ENCODE data around the gene HMX3. TPM values are rescaled to one million over a fixed set of nuclear protein-coding genes. Genes with fewer than 3 reads are reported as not detected.

HMX3 gene
- total and polyA plus RNA-seq, 2 of the 13 experiments (the other 11 are each of a cell fraction or from before 2014, with no cell fraction given) = not detected

DNA sequence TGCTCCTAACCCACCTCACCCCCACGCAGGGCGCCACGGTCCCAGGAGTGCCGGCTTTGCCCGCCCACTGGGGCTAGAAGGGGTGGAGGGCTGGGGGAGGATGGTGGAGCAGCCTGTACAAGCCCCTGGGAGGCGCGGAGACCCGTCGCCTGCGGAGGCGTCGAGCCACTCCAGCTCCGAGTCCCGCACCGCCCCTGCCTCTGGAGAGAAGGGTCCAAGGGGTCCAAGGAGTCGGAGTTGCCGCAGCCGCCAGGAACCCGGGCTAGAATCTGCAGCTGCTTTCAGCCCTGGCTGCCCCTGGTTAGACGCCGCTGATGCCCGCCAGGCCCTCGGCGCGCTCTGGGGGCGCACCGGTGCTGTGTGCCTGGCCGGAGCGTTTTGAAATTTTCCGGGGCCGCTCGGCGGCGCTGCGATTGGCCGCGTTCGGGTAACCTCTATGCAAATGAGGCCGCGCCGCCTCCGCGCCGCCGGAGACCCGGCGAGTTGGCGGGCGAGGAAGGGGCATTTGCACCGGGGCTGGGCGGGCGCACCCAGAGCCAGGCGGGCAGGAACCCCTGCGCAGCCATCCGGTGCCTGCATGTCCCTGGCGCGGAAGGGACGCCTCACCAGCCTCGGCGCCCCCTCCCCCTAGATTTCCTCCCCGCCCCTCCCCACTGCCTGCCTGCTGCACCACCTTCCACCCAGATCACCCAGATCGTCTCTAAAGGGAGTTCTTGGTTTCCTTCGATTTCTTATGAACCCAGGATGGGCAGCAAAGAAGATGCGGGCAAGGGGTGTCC is 12.1 kb downstream of the HMX3 start, which contains the start of gene HMX2 (continued):
- TF ChIP-seq JDP2 (CRISPR knock-in tag; IDR thresholded peaks at IDR 0.05; ENCODE audit: borderline replicate concordance) (no peak), FOXK2 (IDR thresholded peaks at IDR 0.05) (no peak), KDM5B (CRISPR knock-in tag; IDR thresholded peaks at IDR 0.05; ENCODE audit: borderline replicate concordance) (no peak), RNF2 (conservative IDR thresholded peaks at IDR 0.05; ENCODE audit: low read depth) (0 out of 2 replicates have a peak, but pooled peaks have one; percentile 22), ZNF724P (CRISPR knock-in tag; IDR thresholded peaks at IDR 0.05; ENCODE audit: borderline replicate concordance) (peak; percentile 66; the same call in 1 of the 2 replicates), ZNF605 (CRISPR knock-in tag; IDR thresholded peaks at IDR 0.05) (no peak), HES4 (CRISPR knock-in tag; IDR thresholded peaks at IDR 0.05; ENCODE audit: borderline replicate concordance) (peak; percentile 19; the same call in 1 of the 2 replicates), CEBPG (CRISPR knock-in tag; IDR thresholded peaks at IDR 0.05) (no peak), NONO (IDR thresholded peaks at IDR 0.05) (no peak), NONO (CRISPR knock-in tag; conservative IDR thresholded peaks at IDR 0.05) (no peak), ARID2 (CRISPR knock-in tag; IDR thresholded peaks at IDR 0.05; ENCODE audit: borderline replicate concordance) (no peak), HHEX (CRISPR knock-in tag; IDR thresholded peaks at IDR 0.05) (no peak), PCBP2 (optimal IDR thresholded peaks at IDR 0.05; ENCODE audit: low read depth, low read length, poor library complexity, severe bottlenecking) (no peak), ZNF34 (CRISPR knock-in tag; IDR thresholded peaks at IDR 0.05; ENCODE audit: borderline replicate concordance) (no peak), ZFP36 (IDR thresholded peaks at IDR 0.05; ENCODE audit: borderline replicate concordance, low read depth, low read length, partially characterized antibody) (no peak), ZBTB38 (CRISPR knock-in tag; IDR thresholded peaks at IDR 0.05) (no peak), SIN3A (IDR thresholded peaks at IDR 0.05; ENCODE audit: borderline replicate concordance, low read depth, low read length) (no peak), TCF7L2 (IDR thresholded peaks at IDR 0.05; ENCODE audit: low read depth, low read length) (no peak), ZNF230 (CRISPR knock-in tag; IDR thresholded peaks at IDR 0.05) (no peak), PHF5A (CRISPR knock-in tag; IDR thresholded peaks at IDR 0.05; ENCODE audit: low read depth, unreplicated experiment) (no peak)
- TF ChIP-seq, protein P1, sequence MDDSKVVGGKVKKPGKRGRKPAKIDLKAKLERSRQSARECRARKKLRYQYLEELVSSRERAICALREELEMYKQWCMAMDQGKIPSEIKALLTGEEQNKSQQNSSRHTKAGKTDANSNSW (CRISPR knock-in tag; IDR thresholded peaks at IDR 0.05; ENCODE audit: borderline replicate concordance) = no peak
- TF ChIP-seq, protein P2, sequence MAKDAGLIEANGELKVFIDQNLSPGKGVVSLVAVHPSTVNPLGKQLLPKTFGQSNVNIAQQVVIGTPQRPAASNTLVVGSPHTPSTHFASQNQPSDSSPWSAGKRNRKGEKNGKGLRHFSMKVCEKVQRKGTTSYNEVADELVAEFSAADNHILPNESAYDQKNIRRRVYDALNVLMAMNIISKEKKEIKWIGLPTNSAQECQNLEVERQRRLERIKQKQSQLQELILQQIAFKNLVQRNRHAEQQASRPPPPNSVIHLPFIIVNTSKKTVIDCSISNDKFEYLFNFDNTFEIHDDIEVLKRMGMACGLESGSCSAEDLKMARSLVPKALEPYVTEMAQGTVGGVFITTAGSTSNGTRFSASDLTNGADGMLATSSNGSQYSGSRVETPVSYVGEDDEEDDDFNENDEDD (CRISPR knock-in tag; IDR thresholded peaks at IDR 0.05; ENCODE audit: borderline replicate concordance) = peak; percentile 74; the same call in 1 of the 2 replicates
- TF ChIP-seq, protein P3, sequence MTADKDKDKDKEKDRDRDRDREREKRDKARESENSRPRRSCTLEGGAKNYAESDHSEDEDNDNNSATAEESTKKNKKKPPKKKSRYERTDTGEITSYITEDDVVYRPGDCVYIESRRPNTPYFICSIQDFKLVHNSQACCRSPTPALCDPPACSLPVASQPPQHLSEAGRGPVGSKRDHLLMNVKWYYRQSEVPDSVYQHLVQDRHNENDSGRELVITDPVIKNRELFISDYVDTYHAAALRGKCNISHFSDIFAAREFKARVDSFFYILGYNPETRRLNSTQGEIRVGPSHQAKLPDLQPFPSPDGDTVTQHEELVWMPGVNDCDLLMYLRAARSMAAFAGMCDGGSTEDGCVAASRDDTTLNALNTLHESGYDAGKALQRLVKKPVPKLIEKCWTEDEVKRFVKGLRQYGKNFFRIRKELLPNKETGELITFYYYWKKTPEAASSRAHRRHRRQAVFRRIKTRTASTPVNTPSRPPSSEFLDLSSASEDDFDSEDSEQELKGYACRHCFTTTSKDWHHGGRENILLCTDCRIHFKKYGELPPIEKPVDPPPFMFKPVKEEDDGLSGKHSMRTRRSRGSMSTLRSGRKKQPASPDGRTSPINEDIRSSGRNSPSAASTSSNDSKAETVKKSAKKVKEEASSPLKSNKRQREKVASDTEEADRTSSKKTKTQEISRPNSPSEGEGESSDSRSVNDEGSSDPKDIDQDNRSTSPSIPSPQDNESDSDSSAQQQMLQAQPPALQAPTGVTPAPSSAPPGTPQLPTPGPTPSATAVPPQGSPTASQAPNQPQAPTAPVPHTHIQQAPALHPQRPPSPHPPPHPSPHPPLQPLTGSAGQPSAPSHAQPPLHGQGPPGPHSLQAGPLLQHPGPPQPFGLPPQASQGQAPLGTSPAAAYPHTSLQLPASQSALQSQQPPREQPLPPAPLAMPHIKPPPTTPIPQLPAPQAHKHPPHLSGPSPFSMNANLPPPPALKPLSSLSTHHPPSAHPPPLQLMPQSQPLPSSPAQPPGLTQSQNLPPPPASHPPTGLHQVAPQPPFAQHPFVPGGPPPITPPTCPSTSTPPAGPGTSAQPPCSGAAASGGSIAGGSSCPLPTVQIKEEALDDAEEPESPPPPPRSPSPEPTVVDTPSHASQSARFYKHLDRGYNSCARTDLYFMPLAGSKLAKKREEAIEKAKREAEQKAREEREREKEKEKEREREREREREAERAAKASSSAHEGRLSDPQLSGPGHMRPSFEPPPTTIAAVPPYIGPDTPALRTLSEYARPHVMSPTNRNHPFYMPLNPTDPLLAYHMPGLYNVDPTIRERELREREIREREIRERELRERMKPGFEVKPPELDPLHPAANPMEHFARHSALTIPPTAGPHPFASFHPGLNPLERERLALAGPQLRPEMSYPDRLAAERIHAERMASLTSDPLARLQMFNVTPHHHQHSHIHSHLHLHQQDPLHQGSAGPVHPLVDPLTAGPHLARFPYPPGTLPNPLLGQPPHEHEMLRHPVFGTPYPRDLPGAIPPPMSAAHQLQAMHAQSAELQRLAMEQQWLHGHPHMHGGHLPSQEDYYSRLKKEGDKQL (CRISPR knock-in tag; IDR thresholded peaks at IDR 0.05; ENCODE audit: low read depth) = no peak
- TF ChIP-seq, protein P4, sequence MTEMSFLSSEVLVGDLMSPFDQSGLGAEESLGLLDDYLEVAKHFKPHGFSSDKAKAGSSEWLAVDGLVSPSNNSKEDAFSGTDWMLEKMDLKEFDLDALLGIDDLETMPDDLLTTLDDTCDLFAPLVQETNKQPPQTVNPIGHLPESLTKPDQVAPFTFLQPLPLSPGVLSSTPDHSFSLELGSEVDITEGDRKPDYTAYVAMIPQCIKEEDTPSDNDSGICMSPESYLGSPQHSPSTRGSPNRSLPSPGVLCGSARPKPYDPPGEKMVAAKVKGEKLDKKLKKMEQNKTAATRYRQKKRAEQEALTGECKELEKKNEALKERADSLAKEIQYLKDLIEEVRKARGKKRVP (CRISPR knock-in tag; IDR thresholded peaks at IDR 0.05) = no peak
